Measurements from ENCODE around the gene MYO1E.

MYO1E gene

DNA sequence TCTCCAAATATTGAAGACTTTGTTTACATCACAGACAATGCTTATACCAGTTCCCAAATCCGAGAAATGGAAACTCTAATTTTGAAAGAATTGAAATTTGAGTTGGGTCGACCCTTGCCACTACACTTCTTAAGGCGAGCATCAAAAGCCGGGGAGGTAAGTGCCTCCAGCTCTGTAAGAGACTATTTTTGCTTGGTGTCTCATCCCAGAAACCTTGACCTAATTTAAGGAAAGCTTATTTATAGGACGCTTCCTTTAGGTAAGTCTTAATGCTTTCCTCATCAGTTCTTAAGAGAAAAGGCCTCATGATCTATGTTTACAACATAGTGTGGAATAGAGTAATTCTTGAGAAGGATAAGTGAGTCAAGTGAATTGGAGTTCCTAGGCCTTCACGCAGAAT is 255.9 kb downstream of the MYO1E start:
- no peak for DNase-seq

DNA sequence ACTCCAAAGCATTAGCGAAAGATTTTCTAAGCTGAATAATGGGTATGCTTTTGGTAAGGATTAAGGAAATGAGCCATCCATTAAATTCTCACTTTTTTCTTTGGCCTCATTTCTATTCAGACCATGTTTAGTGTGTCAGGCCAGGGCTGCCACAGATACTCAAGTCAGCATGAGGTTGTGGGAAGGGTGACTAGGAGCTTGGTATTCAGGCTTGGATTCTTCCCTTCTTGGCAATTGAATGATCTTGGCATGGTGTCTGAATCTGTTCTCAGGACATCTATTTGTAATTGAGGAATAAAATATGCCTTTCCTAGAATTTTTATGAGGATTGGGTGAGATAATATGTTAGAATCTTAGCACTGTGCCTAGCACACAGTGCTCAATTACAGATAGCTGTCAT is 256.5 kb downstream of the MYO1E start:
- no peak for DNase-seq

DNA sequence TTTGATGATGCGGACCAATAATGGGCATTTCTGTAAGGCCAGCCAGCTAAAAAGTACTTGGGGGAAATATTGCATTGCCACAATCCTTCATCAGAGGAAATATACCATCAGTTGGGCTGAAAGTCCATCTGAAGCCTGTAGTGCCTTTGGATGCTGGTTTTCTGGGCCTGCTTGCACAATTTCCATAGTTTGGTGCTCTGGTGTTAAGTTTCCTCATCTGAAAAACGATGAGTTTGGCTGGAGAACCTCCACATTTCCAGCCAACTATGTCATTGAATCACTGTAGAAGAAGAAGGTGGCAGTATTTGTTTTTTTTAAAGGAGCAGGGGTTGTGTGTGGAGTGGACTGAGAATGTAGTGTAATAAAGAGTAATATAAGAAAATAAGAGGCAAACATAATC is 257.6 kb downstream of the MYO1E start:
- no peak for DNase-seq

DNA sequence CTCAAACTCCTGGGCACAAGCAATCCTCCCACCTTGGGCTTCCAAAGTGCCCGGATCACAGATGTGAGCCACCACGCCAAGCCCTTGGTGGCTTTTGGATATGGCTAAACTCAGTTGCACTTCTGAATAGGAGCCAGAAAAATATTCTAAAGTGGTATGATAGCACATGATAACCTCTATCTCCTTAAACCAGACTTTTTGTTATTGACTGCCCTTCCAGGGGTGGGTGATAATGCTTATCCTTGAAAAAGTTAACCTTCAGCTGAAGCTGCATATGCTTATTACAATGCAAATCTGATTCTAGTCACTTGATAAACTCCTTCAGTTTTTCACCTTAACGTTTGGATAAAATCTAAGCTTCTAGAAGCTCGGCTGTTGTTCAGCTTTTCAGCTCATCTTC is 261.4 kb downstream of the MYO1E start:
- no peak for DNase-seq

DNA sequence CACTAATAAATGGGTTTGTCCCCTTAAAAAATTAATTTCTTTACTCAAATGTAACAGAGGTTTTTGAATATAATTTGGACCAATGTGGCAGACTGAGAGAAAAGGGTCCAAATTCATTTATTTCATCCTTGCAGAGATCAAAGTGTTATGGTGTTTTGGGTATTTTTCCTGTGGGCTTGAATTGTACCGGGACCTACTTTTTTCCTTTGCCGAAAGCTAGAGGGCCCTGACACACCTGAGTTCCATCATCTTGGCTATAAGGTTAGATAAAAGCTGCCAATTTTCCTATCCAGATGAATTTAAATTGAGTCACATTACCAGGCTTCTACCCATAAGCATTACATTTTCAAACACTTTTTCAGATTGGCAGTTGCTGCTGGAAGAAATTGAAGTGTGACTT is 266.8 kb downstream of the MYO1E start:
- DNase-seq: no peak

DNA sequence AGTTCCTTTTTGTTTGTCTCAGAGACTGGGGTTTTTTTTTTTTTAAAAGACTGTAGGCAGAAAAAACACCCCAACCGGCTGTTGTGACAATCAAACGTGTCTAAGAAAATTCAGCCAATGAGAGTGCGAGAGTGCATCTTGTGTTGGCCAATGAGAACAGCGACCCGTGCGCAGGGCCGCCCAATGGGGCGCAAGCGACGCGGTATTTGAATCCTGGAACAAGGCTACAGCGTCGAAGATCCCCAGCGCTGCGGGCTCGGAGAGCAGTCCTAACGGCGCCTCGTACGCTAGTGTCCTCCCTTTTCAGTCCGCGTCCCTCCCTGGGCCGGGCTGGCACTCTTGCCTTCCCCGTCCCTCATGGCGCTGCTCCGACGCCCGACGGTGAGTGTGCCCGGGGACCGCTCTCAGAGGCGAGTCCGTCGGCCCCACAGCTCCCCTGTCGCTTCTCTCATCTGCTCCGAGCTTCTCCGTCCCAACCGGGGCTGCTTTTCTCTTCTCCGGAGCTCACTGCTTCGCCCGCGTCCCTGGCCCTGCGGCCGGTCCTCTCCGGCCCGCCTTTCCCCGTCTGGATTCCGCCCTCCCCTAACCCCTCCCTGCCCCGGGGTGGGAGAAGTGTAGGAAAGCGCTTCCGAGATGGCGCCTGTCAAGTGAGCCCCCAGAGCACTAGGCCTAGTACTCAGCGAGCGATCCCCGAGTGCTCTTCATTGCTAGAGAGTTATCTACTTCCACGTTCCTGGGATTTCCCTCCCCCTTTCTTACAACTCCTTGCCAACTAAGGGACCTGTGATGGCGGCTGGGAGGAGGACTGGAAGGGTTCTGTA is 267.5 kb downstream of the MYO1E start, which contains the start of gene CCNB2:
Gene CCNB2 (plus strand): TSS at position 235 of the 821 bp plus-strand sequence. CDS start 123 bp downstream, at position 358.
- peak; percentile 64 to 94 (median 76) for DNase-seq

DNA sequence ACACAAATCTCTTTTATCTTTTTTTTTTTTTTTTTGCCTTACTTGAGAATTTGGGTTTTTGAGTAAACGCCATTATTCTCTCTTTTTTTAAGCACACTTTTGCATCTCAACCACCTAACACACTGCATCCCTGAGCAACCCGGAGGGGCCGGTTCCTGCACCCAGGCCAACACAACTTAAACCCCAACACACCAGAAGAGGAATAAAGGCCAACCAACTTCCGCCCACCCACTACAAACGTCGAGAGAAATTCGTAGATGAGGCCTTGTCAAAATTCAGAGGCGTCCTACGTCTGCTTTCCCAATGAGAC is 268.1 kb downstream of the MYO1E start:
- DNase-seq: no peak

DNA sequence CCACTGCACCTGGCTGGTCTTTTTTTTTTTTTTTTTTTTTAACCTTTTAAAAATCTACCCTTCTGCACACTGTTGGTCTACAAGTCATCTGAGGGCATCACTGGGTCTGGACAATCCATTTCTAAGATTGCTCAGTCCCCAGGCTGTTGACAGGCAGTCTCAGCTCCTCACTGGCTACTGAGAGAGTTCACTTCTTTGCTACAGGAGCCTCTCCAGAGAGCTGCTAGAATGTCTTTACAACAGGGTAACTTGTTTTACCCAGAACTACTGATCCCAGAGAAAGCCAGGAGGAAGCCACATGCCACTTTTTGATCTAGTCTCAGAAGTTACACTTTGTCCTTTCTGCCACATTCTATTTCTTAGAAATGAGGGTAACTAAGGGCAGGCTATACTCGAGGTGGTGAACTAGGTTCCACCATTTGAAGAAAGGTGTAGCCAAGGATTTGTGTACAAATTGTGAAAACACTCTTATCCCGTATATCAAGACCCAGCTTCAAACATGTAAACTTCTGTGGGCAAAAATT is 273.4 kb downstream of the MYO1E start:
- no peak for DNase-seq

DNA sequence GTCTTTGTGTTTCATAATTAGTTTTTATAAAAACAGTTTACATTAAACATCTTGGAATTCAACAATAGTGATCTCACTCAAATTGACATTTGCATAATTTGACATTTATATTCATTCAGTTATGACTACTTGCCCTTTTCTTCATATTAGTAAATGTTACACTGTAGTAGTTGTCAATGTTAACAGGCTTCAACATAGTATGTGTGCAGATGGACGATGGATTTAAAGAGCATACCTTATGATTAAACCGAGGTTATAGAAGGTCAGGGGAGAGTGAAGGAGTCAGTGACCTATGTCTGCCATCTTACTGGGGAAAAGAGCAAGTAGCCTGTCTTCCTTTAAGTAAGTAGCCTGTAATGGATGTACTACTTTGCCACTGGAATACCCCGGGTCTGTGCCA is 276.2 kb downstream of the MYO1E start:
- DNase-seq: no peak

DNA sequence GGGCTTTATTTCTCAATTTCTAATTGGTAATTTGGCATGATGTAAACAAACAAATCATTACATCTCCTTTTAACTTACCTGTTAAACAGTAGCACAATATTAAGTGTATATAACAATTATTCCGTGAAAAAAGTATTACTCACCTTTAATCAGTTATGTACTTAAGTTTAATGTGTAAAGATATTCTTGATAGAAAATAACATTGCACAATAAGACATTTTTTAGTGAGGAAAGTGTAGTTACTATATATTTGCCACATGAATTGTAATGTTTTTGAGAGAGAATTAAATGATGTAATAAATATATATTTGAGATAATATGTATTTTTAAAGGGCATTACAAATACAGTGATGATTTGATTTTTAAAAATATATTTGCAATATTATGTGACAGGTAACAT is 278.6 kb downstream of the MYO1E start:
- DNase-seq: no peak

DNA sequence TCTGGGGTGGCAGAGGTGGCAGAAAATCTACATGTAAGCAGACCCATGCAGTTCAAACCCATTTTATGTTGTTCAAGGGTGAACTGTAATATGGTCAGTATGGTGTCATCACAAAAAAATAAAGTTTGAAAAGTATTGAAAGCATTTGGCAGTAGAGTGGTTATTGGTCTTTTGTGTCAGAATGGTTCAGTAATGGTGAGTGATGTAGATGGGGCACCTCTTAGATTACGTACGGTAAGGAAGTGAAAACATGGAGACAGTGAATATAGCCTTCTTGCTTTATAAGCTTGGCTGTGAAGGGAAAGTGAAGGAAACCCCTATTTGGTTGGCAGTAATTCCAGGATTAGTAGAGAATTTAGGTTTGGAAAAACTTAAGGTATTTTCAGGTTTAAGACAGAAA is 284.9 kb downstream of the MYO1E start:
- no peak for DNase-seq

All from T-helper 1 cell (primary cell).